Measurements from ENCODE around the gene F12.

GRCh38 chr5:177427211-177427822, 18.0 kb upstream of the F12 start:
- TF ChIP-seq MAX (IDR thresholded peaks at IDR 0.05; ENCODE audit: insufficient read depth, insufficient read length) (no peak), POLR2A (IDR thresholded peaks at IDR 0.05; ENCODE audit: low read depth, low read length) (no peak), POLR2AphosphoS5 (IDR thresholded peaks at IDR 0.05; ENCODE audit: insufficient read depth, low read depth, low read length) (no peak), FOS (IDR thresholded peaks at IDR 0.05; ENCODE audit: borderline replicate concordance, insufficient read depth, low read length) (no peak), EZH2 (IDR thresholded peaks at IDR 0.05; ENCODE audit: borderline replicate concordance, low read depth, low read length, severe bottlenecking) (no peak), MYC (IDR thresholded peaks at IDR 0.05; ENCODE audit: low read depth, low read length) (no peak)
- TF ChIP-seq, protein P1, sequence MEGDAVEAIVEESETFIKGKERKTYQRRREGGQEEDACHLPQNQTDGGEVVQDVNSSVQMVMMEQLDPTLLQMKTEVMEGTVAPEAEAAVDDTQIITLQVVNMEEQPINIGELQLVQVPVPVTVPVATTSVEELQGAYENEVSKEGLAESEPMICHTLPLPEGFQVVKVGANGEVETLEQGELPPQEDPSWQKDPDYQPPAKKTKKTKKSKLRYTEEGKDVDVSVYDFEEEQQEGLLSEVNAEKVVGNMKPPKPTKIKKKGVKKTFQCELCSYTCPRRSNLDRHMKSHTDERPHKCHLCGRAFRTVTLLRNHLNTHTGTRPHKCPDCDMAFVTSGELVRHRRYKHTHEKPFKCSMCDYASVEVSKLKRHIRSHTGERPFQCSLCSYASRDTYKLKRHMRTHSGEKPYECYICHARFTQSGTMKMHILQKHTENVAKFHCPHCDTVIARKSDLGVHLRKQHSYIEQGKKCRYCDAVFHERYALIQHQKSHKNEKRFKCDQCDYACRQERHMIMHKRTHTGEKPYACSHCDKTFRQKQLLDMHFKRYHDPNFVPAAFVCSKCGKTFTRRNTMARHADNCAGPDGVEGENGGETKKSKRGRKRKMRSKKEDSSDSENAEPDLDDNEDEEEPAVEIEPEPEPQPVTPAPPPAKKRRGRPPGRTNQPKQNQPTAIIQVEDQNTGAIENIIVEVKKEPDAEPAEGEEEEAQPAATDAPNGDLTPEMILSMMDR (IDR thresholded peaks at IDR 0.05; ENCODE audit: extremely low read depth in 1 of 2, insufficient read depth in 1 of 2, low read depth in 1 of 2, low read length in 2 of 2) = no peak
